Glomerular visceral epithelial cell (primary cell): ENCODE data around the gene TOM1.

ENCODE experiments used
- DNase-seq: peaks from one replicate; pipeline ENCODE4 v3.0.0-alpha.2; 2016; ENCODE audit errors: extremely low spot score

TOM1 gene

GRCh38 chr22:35299673-35300499 is at the start of gene TOM1:
TOM1 (plus strand) TSS chr22:35299894; CDS start chr22:35299929, 35 bp downstream.
- peak; percentile 96 for DNase-seq

GRCh38 chr22:35250156-35250555 is 49.5 kb upstream of the TOM1 start:
- DNase-seq: no peak

- DNase-seq: no peak
These were observed 45.7 kb upstream of the TOM1 start for GRCh38 chr22:35253946-35254345.

GRCh38 chr22:35257002-35257320 is 42.7 kb upstream of the TOM1 start:
- no peak for DNase-seq

GRCh38 chr22:35257321-35258190 is 42.1 kb upstream of the TOM1 start, which contains the start of gene HMGXB4:
HMGXB4 (plus strand) TSS chr22:35257493; CDS start chr22:35262391, 4,898 bp downstream.
- DNase-seq: peak; percentile 80

- DNase-seq: peak; percentile 31
These were observed 41.3 kb upstream of the TOM1 start for GRCh38 chr22:35258191-35258988.

- DNase-seq: no peak
These were observed 34.7 kb upstream of the TOM1 start for GRCh38 chr22:35264986-35265385.

GRCh38 chr22:35266277-35266676 is 33.4 kb upstream of the TOM1 start:
- DNase-seq: no peak

GRCh38 chr22:35269630-35270029 is 30.1 kb upstream of the TOM1 start:
- no peak for DNase-seq

- DNase-seq: no peak
These were observed 25.4 kb upstream of the TOM1 start for GRCh38 chr22:35274154-35274871.

GRCh38 chr22:35275580-35275979 is 24.1 kb upstream of the TOM1 start:
- DNase-seq: no peak

- no peak for DNase-seq
These were observed 23.7 kb upstream of the TOM1 start for GRCh38 chr22:35276019-35276418.

- DNase-seq: no peak
These were observed 11.6 kb upstream of the TOM1 start for GRCh38 chr22:35288116-35288515.

GRCh38 chr22:35292786-35293185 is 6.9 kb upstream of the TOM1 start:
- no peak for DNase-seq

GRCh38 chr22:35296051-35296450 is 3.6 kb upstream of the TOM1 start:
- no peak for DNase-seq

GRCh38 chr22:35299217-35299672 is 449 bp upstream of the TOM1 start:
- no peak for DNase-seq

- peak; percentile 55 for DNase-seq
These were observed 1.7 kb downstream of the TOM1 start for GRCh38 chr22:35301372-35301874.

GRCh38 chr22:35303029-35303624 is 3.4 kb downstream of the TOM1 start:
- DNase-seq: no peak

- DNase-seq: no peak
These were observed 5.9 kb downstream of the TOM1 start for GRCh38 chr22:35305525-35306070.

GRCh38 chr22:35306350-35306967 is 6.8 kb downstream of the TOM1 start:
- no peak for DNase-seq
